GM19328 (cell line): ENCODE measurements around the gene SPHK2.
"Not testable (repeated sequence)": the region's sequence is repeated elsewhere in the genome, so short reads cannot be mapped to it uniquely, and the experiment has no call there.

ENCODE experiments used
- ATAC-seq: cut with Tn5 transposase; IDR thresholded peaks from one replicate; pipeline ENCODE4 v1.9.1; 2021; ENCODE audit warnings: mild to moderate bottlenecking, moderate library complexity; ENCODE audit not compliant: unreplicated experiment

SPHK2 gene, protein sequence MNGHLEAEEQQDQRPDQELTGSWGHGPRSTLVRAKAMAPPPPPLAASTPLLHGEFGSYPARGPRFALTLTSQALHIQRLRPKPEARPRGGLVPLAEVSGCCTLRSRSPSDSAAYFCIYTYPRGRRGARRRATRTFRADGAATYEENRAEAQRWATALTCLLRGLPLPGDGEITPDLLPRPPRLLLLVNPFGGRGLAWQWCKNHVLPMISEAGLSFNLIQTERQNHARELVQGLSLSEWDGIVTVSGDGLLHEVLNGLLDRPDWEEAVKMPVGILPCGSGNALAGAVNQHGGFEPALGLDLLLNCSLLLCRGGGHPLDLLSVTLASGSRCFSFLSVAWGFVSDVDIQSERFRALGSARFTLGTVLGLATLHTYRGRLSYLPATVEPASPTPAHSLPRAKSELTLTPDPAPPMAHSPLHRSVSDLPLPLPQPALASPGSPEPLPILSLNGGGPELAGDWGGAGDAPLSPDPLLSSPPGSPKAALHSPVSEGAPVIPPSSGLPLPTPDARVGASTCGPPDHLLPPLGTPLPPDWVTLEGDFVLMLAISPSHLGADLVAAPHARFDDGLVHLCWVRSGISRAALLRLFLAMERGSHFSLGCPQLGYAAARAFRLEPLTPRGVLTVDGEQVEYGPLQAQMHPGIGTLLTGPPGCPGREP

DNA sequence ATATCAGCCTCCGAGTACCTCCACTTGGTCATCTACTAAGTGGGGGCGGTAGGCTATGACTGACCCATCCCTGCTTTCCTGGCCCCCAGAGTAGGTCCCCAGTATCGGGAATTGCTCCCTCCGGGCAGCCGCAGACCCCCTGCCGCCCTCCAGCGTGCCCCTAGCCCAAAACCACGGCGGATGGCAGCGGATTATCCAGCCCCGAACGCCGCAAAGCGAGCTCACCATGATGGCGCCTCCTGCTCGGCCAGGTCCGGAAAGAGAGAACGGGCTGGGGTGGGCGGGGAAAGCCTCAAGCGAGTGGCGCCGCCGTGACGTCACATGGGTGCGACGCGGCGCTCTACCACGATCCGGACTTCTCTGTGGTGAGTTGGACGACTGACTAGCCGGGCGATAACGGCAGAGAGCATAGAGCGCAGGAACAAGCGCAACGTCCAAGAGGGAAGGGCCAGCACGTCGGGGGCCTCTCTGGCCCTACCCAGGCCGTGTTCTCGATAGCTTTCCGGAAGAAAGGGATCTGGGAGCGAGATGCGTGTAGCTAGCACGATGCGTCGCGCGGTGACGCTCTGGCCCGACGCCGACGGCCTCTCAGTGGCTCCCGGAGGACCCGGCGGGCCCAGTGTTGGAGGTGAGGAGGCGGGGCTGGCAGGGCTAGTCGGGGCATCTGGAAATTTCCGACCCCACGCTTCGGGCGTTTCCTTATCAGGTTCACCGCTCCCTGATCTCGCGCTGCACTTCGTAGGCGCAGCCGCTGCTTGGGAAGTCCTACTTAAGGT is at the start of gene SPHK2, which contains the start of gene RPL18:
Gene SPHK2 (plus strand): TSS at position 591 of the 776 bp plus-strand sequence. CDS start 1,009 bp downstream, outside the sequence.
Gene RPL18 (minus strand): TSS at position 263 of the 776 bp plus-strand sequence. CDS start 35 bp downstream, at position 228.
- ATAC-seq: peak; percentile 82

DNA sequence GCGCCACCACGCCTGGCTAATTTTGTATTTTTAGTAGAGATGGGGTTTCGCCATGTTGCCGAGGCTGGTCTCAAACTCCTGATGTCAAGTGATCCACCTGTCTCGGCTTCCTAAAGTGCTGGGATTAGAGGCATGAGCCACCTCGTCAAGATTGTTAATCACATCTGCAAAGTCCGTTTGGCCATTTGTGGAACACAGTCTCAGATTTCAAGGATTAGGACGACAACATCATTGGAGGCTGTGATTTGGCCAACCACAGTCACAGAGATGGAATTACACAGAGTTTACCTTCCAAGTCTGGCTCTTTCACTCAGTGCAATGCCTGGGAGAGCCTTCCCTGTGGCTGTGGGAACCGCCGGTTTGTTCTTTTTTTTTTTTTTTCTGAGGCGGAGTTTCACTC is 49.5 kb upstream of the SPHK2 start:
- ATAC-seq: no peak

DNA sequence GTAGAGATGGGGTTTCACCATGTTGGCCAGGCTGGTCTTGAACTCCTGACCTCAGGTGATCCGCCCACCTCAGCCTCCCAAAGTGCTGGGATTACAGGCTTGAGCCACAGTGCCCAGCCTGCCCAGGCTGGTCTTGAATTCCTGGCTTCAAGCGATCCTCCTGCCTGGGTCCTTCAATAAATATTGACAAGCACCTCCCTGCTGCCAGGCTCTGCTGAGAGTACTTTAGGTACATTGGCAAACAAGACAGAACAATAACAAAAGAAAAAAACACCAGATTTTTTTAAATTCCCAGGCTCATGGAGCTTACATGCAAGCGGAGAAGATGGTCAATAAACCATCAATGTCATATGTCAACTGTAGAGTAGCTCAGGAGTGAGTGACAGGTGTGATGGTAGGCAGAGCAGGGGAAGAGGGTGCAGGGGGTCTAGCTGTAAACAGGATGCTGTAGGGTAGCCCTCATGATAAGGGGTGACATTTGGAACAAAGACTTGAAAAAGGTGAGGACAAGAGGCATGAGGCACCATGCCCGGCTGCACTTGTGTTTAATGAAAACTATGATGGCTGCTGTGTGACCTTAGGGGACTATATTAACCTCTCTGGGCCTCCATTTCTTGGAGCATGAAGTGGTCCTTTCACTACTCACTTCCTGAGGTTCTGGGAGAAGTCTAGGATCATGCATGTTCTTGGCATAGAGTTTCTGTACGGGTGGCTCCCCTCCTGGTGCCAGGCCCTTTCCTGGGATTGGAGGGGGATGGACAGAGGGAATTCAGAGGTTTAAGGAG is 47.7 kb upstream of the SPHK2 start:
- ATAC-seq: no peak

DNA sequence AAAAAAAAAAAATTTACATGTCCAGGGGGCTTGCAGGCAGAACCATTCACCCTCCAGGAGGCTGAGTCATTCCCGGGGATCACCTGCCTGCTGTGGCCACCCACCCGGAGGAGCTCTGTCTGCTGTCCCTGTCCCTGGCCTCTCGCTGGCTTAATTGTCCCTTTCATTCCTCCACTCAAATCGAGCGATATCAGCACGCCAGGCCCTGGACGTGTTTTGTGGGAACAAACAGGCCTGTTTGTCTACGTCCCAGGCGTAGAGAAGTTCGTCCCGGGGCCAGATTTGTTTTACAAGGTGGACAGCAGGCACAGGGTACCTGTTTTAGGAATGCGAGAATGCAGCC is 46.2 kb upstream of the SPHK2 start:
- ATAC-seq: no peak

DNA sequence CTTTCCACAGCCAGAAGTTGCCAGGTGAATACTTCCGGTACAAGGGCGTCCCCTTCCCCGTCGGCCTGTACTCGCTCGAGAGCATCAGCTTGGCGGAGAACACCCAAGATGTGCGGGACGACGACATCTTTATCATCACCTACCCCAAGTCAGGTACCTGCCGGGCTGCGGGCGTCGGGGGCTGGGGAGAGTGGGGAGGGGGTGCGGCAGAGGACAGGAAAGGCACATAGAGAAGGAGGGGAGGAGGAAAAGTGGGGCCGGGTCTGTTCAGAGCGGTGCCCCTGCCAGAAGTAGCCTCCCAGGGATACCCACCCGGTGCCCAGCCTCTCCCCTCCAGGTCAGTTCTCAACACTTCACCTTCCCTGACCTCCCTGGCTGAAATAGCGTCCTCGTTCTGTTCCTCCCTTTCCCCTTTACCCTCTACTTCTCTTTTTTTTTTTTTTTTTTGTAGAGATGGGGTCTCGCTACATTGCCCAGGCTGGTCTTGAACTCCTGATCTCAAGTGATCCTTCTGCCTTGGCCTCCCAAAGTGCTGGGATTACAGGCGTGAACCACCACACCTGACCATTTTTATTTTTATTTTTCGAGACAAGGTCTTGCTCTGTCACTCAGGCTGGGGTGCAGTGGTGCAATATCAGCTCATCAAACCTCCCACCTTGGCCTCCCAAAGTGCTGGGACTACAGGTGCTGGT is 43.2 kb upstream of the SPHK2 start:
- no peak for ATAC-seq

DNA sequence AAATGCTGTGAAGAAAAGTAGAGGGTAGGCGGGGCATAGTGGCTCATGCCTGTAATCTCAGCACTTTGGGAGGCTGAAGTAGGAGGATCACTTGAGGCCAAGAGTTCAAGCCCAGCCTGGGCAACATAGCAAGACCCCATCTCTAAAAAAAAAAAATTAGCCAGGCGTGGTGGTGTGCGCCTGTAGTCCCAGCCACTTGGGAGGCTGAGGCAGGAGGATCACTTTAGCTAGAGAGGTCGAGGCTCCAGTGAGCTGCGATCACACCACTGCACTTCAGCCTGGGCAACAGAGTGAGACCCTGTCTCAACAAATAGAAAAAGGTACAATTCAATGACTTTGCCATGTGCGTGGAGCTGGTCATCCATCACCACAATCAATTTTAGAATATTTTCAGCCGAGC is 41.4 kb upstream of the SPHK2 start:
- not testable (repeated sequence) for ATAC-seq

DNA sequence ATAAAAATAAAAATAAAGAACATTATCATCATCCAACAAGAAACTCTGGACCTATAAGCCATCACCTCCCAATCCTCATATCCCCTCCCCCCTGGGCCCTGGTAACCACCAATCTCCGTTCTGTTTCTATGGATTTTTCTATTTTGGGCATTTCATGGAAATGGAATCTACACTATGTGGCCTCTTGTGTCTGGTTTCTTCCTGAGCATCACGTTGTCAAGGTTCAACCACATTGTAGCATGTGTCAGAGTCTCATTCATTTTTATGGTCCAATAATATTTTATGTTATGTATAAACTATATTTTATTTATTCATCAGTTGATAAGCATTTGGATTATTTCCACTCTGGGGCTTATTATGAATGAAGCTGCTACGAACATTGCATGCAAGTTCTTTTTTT is 40.4 kb upstream of the SPHK2 start:
- no peak for ATAC-seq

DNA sequence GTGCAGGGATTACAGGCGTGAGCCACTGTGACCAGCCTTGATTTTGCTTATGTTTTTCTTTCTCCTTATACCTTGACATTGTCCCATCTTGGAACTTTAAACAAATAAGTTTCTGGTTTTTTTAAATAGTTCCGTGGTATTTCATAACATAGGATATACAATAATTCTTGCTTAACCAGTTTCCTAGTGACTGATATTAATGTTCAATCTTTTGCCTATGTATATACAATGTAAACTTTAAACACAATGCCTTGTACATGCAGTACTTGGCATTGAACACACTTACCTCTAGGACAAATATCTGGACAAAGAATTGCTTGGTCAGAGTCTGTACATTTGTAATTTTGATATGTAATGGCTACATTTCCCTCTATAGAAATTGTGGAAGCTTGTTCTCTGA is 37.1 kb upstream of the SPHK2 start:
- no peak for ATAC-seq

DNA sequence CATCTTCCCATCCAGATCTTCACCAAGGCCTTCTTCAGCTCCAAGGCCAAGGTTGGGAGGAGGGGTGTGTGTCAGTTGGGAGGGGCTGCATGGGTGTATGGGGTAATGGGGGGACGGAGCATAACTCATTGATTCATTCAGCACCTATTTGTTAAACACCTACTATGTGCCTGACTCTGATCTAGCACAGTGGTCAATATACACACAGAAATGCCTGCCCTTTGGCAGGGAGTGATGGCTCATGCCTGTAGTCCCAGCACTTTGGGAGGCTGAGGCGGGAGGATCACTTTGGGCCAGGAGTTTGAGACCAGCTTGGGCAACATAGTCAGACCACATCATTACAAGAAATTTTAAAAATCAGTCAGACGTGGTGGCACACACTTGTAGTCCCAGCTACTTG is 31.9 kb upstream of the SPHK2 start:
- no peak for ATAC-seq

DNA sequence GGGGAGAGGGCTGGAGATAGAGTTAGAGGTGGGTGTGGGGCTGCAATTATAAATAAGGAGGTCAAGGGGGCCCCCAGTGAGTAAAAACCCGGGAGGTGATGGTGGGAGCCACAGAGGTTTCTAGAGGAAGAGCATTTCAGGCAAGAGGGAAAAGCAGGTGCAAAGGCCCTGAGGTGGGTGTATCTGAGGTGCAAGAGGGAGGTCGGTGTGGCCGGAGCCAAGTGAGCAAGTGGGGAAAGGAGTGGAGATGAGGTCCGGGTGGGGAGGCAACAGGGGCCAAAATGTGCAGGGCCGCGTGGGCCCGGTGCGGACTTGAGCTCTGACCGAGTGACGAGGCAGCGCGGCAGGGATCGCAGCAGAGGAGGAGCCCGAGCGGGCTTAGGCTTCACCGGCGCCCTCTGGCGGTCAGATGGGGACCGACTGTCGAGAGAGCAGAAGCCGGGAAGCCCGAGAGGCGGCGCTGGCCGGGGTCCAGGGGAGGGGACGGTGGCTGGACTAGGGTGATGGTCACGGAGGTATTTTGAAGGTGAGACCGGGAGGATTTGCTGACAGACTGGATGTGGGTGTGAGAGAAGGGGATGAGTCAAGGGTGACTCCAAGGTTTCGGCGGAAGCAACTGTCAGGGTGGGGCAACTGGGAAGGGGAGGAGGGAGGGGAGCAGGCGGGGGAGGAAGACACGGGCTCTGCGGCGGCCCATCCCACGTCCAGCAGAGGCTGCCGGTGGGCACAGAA is 30.5 kb upstream of the SPHK2 start:
- no peak for ATAC-seq

DNA sequence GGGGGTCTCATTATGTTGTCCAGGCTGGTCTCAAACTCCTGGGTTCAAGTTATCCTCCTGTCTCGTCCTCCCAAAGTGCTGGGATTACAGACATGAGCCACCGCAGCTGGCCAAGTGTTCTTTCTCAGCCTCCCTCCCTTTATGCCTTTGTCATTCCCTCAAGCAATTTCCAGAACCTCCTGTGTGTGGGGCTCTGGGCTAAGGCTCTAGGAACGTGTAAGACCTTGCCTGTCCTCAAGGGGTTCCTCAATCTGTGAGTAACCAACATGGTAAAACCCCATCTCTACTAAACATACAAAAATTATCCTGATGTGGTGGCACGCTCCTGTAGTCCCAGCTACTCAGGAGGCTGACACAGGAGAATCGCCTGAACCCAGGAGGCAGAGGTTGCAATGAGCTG is 28.3 kb upstream of the SPHK2 start:
- ATAC-seq: no peak

DNA sequence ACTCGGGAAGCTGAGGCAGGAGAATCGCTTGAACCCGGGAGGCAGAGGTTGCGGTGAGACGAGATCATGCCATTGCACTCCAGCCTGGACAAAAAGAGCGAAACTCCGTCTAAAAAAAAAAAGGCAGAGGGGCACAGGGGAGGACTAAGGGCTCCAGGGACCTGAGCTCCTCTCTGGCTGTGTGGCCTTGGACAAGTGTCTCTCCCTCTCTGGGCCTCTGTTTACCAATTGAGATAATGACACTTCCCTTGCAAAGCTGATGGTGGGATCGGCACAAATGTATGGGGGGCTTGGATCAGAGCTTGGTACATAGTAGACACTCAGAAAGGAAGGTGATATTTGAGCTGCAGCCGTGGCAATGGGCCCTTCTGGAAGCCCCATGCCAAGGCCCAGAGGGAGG is 24.1 kb upstream of the SPHK2 start:
- ATAC-seq: no peak

DNA sequence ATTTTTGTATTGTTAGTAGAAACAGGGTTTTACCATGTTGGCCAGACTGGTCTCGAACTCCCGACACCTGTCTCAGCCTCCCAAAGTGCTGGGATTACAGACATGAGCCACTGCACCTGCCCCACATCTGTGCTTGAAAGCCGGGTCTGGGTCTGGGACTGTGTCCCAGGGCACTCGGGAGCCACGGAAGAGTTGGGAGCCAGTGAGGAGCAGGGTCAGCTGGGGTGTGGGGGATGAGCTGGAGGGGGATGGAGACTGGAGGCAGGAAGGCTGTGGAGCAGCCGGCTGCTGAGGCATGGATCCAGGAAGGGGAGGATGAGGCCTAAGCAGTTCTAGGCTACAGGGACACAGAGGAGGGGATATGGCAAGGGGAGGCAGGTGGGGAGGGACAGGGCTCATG is 23.5 kb upstream of the SPHK2 start:
- ATAC-seq: no peak

DNA sequence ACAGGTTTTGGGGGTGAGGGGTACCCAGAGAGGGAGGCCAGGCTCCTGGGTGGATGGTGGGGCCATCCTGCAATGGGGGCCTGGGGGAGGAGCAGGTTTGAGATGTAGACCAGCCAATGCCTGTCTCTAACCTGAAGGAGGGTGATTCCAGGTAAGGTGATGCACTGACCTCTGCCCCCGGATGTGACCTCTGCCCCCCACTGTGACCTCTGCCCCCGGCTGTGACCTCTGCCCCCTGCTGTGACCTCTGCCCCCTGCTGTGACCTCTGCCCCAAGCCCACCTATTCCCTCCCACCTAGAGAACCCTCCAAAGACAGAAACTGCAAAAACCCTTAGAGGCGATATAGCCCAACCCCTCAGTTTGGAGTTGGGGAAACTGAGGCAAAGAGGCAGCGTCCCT is 23.1 kb upstream of the SPHK2 start:
- ATAC-seq: no peak

DNA sequence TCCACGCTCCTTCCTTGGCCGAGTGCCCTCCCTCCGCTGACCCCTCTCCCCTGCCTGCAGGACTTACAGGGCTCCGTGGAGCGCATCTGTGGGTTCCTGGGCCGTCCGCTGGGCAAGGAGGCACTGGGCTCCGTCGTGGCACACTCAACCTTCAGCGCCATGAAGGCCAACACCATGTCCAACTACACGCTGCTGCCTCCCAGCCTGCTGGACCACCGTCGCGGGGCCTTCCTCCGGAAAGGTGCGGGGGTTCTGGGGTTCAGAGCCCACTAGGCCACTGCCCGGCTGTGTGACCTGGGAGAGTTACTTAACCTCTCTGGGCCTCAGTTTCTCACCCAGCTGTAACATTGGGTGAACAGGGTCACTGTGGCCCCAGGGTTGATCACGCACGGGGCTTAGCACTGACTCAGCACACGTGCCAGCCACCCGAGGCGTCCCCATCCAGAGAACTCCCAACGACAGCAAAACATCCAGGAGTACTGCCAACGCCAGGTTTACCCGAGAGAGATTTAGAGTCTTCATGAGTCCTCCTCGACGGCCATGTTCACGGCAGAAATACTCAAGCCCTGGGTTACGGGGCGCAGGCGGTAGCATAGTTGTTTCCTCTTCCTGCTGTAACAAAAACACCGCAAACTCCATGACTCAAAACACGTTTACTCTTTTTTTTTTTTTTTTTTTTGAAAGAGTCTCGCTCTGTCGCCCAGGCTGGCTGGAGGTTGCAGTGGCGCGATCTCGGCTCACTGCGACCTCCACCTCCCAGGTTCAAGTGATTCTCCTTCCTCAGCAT is 22.4 kb upstream of the SPHK2 start:
- no peak for ATAC-seq

DNA sequence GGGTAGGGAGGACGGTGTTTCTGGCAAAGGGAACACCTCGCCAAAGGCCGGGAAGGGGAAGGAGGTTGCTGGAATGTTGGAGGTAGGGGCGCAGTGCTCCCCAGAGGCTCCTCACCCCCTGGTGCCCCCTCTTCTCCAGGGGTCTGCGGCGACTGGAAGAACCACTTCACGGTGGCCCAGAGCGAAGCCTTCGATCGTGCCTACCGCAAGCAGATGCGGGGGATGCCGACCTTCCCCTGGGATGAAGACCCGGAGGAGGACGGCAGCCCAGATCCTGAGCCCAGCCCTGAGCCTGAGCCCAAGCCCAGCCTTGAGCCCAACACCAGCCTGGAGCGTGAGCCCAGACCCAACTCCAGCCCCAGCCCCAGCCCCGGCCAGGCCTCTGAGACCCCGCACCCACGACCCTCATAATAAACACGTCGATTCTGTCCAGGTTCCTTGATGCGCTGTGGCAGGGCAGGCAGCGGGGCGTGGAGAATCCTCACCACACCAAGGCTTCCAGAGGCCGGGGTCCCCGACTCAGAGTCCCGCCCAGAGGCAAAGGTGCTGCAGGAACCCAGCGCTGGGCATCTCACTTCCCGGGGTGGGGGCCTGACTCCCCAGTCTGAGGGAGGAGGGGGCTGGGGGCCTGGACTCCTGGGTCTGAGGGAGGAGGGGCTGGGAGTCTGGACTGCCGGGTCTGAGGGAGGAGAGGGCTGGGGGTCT is 20.2 kb upstream of the SPHK2 start:
- ATAC-seq: no peak

DNA sequence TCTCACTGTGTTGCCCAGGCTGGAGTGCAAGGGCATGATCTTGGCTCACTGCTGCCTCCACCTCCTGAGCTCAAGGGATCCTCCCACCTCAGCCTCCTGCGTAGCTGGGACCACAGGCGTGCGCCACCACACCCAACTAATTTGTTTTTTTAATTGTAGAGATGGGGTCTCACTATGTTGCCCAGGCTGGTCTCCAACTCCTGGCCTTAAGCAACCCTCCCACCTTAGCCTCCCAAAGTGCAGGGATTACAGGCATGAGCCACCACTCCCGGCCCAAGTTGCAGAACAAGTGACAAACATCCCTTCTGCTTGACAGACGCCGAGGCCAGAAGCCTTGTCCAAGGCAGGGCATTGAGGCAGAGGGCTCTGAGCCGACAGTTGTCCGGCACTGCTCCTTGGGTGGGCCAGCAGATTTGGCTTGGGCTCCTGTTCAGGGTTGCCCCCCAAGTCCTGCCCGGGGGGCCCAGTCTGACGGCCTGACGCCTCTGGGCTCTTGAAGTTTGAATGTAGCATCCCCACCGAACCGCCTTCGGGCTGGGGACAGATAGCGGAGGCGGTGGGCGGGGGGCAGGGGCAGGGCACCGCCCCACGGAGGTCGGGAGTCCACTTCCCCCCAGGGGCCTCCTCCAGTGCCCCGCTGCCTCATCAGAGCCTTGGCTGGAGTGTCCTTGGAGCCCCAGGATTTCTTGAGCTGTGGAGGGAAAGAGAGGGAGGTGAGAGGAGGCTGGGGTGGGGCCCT is 18.5 kb upstream of the SPHK2 start:
- ATAC-seq: no peak

DNA sequence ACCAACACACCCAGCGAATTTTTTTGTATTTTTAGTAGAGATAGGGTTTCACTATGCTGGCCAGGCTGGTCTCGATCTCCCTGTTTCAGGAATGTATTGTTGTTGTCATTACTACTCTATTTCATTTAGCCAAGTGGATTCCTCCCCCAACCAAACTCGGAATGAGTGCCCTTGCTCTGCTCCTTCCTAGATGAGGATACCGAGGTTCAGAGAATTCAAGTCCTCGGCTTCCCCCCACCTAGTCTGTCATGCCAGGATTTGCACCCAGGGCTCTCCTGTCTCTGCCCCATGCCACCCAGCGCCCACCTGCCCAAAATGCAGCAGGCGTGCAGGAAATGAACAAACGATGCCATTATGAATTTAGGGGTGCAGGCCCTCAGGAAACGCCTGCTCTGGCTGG is 16.3 kb upstream of the SPHK2 start:
- no peak for ATAC-seq
